ENCODE data around the gene TMEM61. TPM values are rescaled to one million over a fixed set of nuclear protein-coding genes. Genes with fewer than 3 reads are reported as not detected.

TMEM61 gene
- total RNA-seq, 2 donors from 2014 or later = 3.4 TPM; not detected in 1

GRCh38 chr1:55000110-55001085, 20.0 kb downstream of the TMEM61 start:
- ATAC-seq (ENCODE audit: insufficient number of reproducible peaks, low FRiP score, low read depth) (no peak), DNase-seq (ENCODE audit: low spot score) (no peak)
- no peaks in the 10 kb centered on the region for H3K36me3 ChIP-seq
- H3K27ac ChIP-seq = no peak overlapping the region
- peaks cover 2 to 9% of the 10 kb centered on the region in 2 donors for H3K4me1 ChIP-seq (ENCODE audit: control insufficient read depth in 1 of 2, low read depth in 2 of 2)
- TF ChIP-seq CTCF (IDR thresholded peaks at IDR 0.05) = no peak
- no peaks in the 10 kb centered on the region for H3K27me3 ChIP-seq (replicated peaks; ENCODE audit: insufficient read depth)
- H3K9me3 ChIP-seq = no peaks in the 10 kb centered on the region
- H3K4me3 ChIP-seq = no peak overlapping the region

- TF ChIP-seq CTCF (IDR thresholded peaks at IDR 0.05) = no peak
- DNase-seq (ENCODE audit: low spot score) (no peak), ATAC-seq (ENCODE audit: insufficient number of reproducible peaks, low FRiP score, low read depth) (no peak)
- Histone ChIP-seq H3K4me1 (ENCODE audit: control insufficient read depth in 1 of 2, low read depth in 2 of 2) (peaks cover 2 to 8% of the 10 kb centered on the region in 2 donors), H3K9me3 (no peaks in the 10 kb centered on the region), H3K27ac (no peak overlapping the region), H3K36me3 (no peaks in the 10 kb centered on the region), H3K27me3 (replicated peaks; ENCODE audit: insufficient read depth) (no peaks in the 10 kb centered on the region), H3K4me3 (no peak overlapping the region)
These were observed 20.9 kb downstream of the TMEM61 start for GRCh38 chr1:55001311-55001710.

- Histone ChIP-seq H3K4me3 (no peak overlapping the region), H3K9me3 (no peaks in the 10 kb centered on the region), H3K36me3 (no peaks in the 10 kb centered on the region), H3K27me3 (replicated peaks; ENCODE audit: insufficient read depth) (no peaks in the 10 kb centered on the region), H3K27ac (no peak overlapping the region), H3K4me1 (ENCODE audit: control insufficient read depth in 1 of 2, low read depth in 2 of 2) (no peaks in the 10 kb centered on the region)
- ATAC-seq (ENCODE audit: insufficient number of reproducible peaks, low FRiP score, low read depth) (no peak), DNase-seq (ENCODE audit: low spot score) (no peak)
- TF ChIP-seq CTCF (IDR thresholded peaks at IDR 0.05) = no peak
These were observed 22.3 kb downstream of the TMEM61 start for GRCh38 chr1:55002686-55003085.

- no peaks in the 10 kb centered on the region for H3K36me3 ChIP-seq
- ATAC-seq (ENCODE audit: insufficient number of reproducible peaks, low FRiP score, low read depth) = no peak
- H3K4me1 ChIP-seq (ENCODE audit: control insufficient read depth in 1 of 2, low read depth in 2 of 2) = no peaks in the 10 kb centered on the region
- TF ChIP-seq CTCF (IDR thresholded peaks at IDR 0.05) = no peak
- no peak overlapping the region for H3K4me3 ChIP-seq
- H3K27ac ChIP-seq = no peak overlapping the region
- DNase-seq (ENCODE audit: low spot score) = no peak
- H3K27me3 ChIP-seq (replicated peaks; ENCODE audit: insufficient read depth) = no peaks in the 10 kb centered on the region
- H3K9me3 ChIP-seq = no peaks in the 10 kb centered on the region
These were observed 25.1 kb downstream of the TMEM61 start for GRCh38 chr1:55005351-55006140.

GRCh38 chr1:55006931-55007330, 26.5 kb downstream of the TMEM61 start:
- Histone ChIP-seq H3K4me3 (no peak overlapping the region), H3K36me3 (no peaks in the 10 kb centered on the region), H3K27ac (no peak overlapping the region), H3K9me3 (no peaks in the 10 kb centered on the region), H3K27me3 (replicated peaks; ENCODE audit: insufficient read depth) (no peaks in the 10 kb centered on the region), H3K4me1 (ENCODE audit: control insufficient read depth in 1 of 2, low read depth in 2 of 2) (no peaks in the 10 kb centered on the region)
- TF ChIP-seq CTCF (IDR thresholded peaks at IDR 0.05) = no peak
- ATAC-seq (ENCODE audit: insufficient number of reproducible peaks, low FRiP score, low read depth) = no peak
- DNase-seq (ENCODE audit: low spot score) = no peak

All from thoracic aorta (tissue), 2 donors.